Left lung (tissue), 10 donors: ENCODE data around the gene PTGIS. TPM values are rescaled to one million over a fixed set of nuclear protein-coding genes. Genes with fewer than 3 reads are reported as not detected.

Experiments
- ATAC-seq: fragments of 200-7000 bp; cut with Tn5 transposase; one replicate; pipeline ENCODE4 v1.9.1; 2020; ENCODE audit warnings: moderate library complexity
- DNase-seq, 4 donors: peaks; one replicate each; pipeline ENCODE4 v3.0.0-alpha.2; 2013 to 2020
- H3K27ac ChIP-seq, 2 donors: fragments of 200-600 bp; sonication (generic) in 1 of 2; one replicate each; pipeline versions ENCODE4 v1.5.0 to v1.8.0; 2020 to 2021
- H3K27me3 ChIP-seq, 2 donors: fragments of 200-600 bp; sonication (generic) in 1 of 2; one replicate each; pipeline versions ENCODE4 v1.5.0 to v1.8.0; 2020 to 2021
- H3K36me3 ChIP-seq, 2 donors: fragments of 200-600 bp; sonication (generic) in 1 of 2; one replicate each; pipeline versions ENCODE4 v1.5.0 to v1.8.0; 2020 to 2021
- H3K4me1 ChIP-seq, 2 donors: fragments of 200-600 bp; one replicate each; pipeline ENCODE4 v1.8.0; 2021
- H3K4me3 ChIP-seq, 2 donors: fragments of 200-600 bp; sonication (generic) in 1 of 2; one replicate each; pipeline versions ENCODE4 v1.5.0 to v1.8.0; 2020 to 2021; ENCODE audit warnings: mild to moderate bottlenecking in 1 of 2
- H3K9me3 ChIP-seq, 2 donors: fragments of 200-600 bp; sonication (generic) in 1 of 2; one replicate each; pipeline versions ENCODE4 v1.5.0 to v1.8.0; 2020 to 2021
- CTCF ChIP-seq, 2 donors: fragments of 200-600 bp; sonication (generic) in 1 of 2; IDR thresholded peaks; one replicate each; pipeline versions ENCODE4 v1.5.0 to v1.8.0; 2021; ENCODE audit warnings: antibody characterized with exemption in 2 of 2
- intact Hi-C, 2 donors: fragments of 100-400 bp; cut with DNase I; formaldehyde crosslinking; loops; one replicate each; pipeline versions ENCODE4 v1.11.2 to v1.14.2; 2022
- polyA plus RNA-seq, 6 donors: library from polyadenylated mRNA; unstranded; fragments of 120-200 nt; gene quantifications; one replicate each; pipeline ENCODE4 v1.2.1, GENCODE V29; 2013; ENCODE audit not compliant: insufficient read length in 6 of 6
- total RNA-seq, 2 donors: library from RNA; stranded (reverse); fragmentation: NEBNext Ultra II Directional; extraction: Animal tissue kit (Norgen Biotek cat#: 25700); gene quantifications; one replicate each; pipeline ENCODE4 v1.2.1, GENCODE V29; 2021
- donor health status: DM: no; HTN: yes; CAD: no.
- donor health status: DM: no; HTN: no; CAD: no.

The PTGIS gene
- total and polyA plus RNA-seq, 8 donors, result 6.2 to 46.0 (median 7.0) TPM

- TF ChIP-seq CTCF (IDR thresholded peaks at IDR 0.05), result no peak
- ATAC-seq (no peak), DNase-seq (no peak)
- Histone ChIP-seq H3K36me3 (no peaks in the 10 kb centered on the region), H3K4me1 (no peaks in the 10 kb centered on the region), H3K27ac (no peak overlapping the region), H3K9me3 (no peaks in the 10 kb centered on the region), H3K4me3 (no peak overlapping the region), H3K27me3 (peaks cover 0 to 25% of the 10 kb centered on the region in 2 donors)
- intact Hi-C loops, result no loop called here
Observed at GRCh38 chr20:49460131-49460530, 107.8 kb downstream of the PTGIS start.

- Histone ChIP-seq H3K4me3 (no peak overlapping the region), H3K27me3 (peaks cover 0 to 27% of the 10 kb centered on the region in 2 donors), H3K27ac (no peak overlapping the region), H3K4me1 (no peaks in the 10 kb centered on the region), H3K36me3 (no peaks in the 10 kb centered on the region), H3K9me3 (no peaks in the 10 kb centered on the region)
- no peak for TF ChIP-seq CTCF (IDR thresholded peaks at IDR 0.05)
- ATAC-seq (no peak), DNase-seq (no peak)
- intact Hi-C loops, result no loop called here
Observed at GRCh38 chr20:49459684-49460083, 108.3 kb downstream of the PTGIS start.

GRCh38 chr20:49457444-49457843 is 110.5 kb downstream of the PTGIS start:
- intact Hi-C loops, result no loop called here
- ATAC-seq, result no peak

GRCh38 chr20:49456646-49457045 is 111.3 kb downstream of the PTGIS start:
- no peak for TF ChIP-seq CTCF (IDR thresholded peaks at IDR 0.05)
- Histone ChIP-seq H3K4me3 (no peak overlapping the region), H3K27ac (no peak overlapping the region), H3K27me3 (peaks cover 0 to 29% of the 10 kb centered on the region in 2 donors), H3K36me3 (no peaks in the 10 kb centered on the region), H3K9me3 (no peaks in the 10 kb centered on the region), H3K4me1 (no peaks in the 10 kb centered on the region)
- ATAC-seq (no peak), DNase-seq (no peak)
- intact Hi-C loops, result no loop called here

More at GRCh38 chr20:49457444-49457843, 110.5 kb downstream of the PTGIS start:
- Histone ChIP-seq H3K9me3 (no peaks in the 10 kb centered on the region), H3K27ac (no peak overlapping the region), H3K4me3 (no peak overlapping the region), H3K36me3 (no peaks in the 10 kb centered on the region), H3K27me3 (peaks cover 0 to 24% of the 10 kb centered on the region in 2 donors), H3K4me1 (no peaks in the 10 kb centered on the region)
- no peak for DNase-seq
- no peak for TF ChIP-seq CTCF (IDR thresholded peaks at IDR 0.05)

- intact Hi-C loops, result no loop called here
- DNase-seq, result peak in 1 of 4 donors; percentile 9
Observed at GRCh38 chr20:49455691-49456090, 112.2 kb downstream of the PTGIS start.

More at GRCh38 chr20:49455691-49456090, 112.2 kb downstream of the PTGIS start:
- no peak for TF ChIP-seq CTCF (IDR thresholded peaks at IDR 0.05)
- no peaks in the 10 kb centered on the region for H3K36me3 ChIP-seq
- H3K27me3 ChIP-seq, result peaks cover 0 to 29% of the 10 kb centered on the region in 2 donors
- no peak for ATAC-seq
- H3K4me3 ChIP-seq, result no peak overlapping the region
- no peak overlapping the region for H3K27ac ChIP-seq
- no peaks in the 10 kb centered on the region for H3K9me3 ChIP-seq
- no peaks in the 10 kb centered on the region for H3K4me1 ChIP-seq

Other genes starting within 250 kb of the PTGIS start
- under 1 TPM; 0.26 to 0.34 TPM for gene KCNB1, start 85.5 kb downstream of the PTGIS start, total RNA-seq
- gene KCNB1, start 85.5 kb downstream of the PTGIS start, polyA plus RNA-seq, result 1 to 10 TPM in 1 of 6 donors, under 1 TPM in 5; 0.29 to 1.2 (median 0.56) TPM
- gene B4GALT5, start 145.7 kb upstream of the PTGIS start, total RNA-seq, result 10 to 100 TPM; 38.4 to 51.0 TPM
- gene B4GALT5, start 145.7 kb upstream of the PTGIS start, polyA plus RNA-seq, result 10 to 100 TPM; 40.4 to 47.6 (median 45.8) TPM
- gene SLC9A8, start 244.7 kb upstream of the PTGIS start, total RNA-seq, result 10 to 100 TPM in 1 of 2 donors, 1 to 10 TPM in 1; 8.4 to 16.7 TPM
- gene SLC9A8, start 244.7 kb upstream of the PTGIS start, polyA plus RNA-seq, result 10 to 100 TPM in 1 of 6 donors, 1 to 10 TPM in 5; 7.5 to 10.4 (median 8.8) TPM